HuH-7.5 (cell line): Measurements from ENCODE around the gene NOD1.
"Not testable (repeated sequence)": the region's sequence is repeated elsewhere in the genome, so short reads cannot be mapped to it uniquely, and the experiment has no call there.

Experiments used
- DNase-seq: peaks from one replicate; pipeline ENCODE4 v3.0.0; 2011; ENCODE audit warnings: low spot score

Gene NOD1

GRCh38 chr7:30412782-30413504 is 65.6 kb downstream of the NOD1 start:
- DNase-seq, result peak; percentile 29

DNA sequence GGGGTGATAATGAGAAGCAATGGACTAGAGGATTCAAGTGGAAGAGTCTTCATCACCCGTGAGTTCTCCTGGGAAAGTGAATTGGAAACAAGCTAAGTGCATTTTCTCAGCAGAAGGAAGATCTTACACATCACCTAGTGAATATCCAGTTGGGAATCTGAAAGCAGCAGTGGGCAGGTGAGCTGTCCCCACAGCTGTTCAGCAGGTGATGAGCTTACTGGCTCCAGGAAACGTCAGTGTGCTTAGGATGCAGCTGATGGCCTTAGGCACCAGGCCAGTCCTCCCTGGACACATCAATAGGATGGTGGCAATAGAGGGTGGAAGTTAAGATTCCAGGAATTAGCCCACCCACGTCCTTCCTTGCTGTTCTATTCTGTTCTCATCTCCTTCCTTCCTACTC is 66.7 kb downstream of the NOD1 start:
- DNase-seq, result no peak

DNA sequence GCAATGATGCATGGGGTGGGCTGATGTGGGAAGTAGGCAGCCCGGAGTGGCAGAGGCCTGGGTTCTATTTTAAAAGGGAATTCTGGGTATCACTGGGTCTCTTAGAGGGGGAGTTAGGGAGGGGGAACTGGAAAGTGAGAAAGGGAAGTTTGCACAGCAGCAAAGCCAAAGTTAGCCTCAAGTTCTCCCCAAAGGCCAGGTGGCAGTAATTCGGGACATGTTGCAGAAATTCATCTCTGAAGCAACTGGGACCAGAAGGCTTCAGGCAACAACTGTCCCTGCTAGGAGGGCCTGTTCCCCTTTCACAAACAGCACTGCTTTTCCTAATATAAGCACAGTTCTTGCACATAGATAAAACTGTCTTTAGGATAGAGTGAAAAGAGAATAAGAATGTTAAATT is 67.4 kb downstream of the NOD1 start:
- no peak for DNase-seq

DNA sequence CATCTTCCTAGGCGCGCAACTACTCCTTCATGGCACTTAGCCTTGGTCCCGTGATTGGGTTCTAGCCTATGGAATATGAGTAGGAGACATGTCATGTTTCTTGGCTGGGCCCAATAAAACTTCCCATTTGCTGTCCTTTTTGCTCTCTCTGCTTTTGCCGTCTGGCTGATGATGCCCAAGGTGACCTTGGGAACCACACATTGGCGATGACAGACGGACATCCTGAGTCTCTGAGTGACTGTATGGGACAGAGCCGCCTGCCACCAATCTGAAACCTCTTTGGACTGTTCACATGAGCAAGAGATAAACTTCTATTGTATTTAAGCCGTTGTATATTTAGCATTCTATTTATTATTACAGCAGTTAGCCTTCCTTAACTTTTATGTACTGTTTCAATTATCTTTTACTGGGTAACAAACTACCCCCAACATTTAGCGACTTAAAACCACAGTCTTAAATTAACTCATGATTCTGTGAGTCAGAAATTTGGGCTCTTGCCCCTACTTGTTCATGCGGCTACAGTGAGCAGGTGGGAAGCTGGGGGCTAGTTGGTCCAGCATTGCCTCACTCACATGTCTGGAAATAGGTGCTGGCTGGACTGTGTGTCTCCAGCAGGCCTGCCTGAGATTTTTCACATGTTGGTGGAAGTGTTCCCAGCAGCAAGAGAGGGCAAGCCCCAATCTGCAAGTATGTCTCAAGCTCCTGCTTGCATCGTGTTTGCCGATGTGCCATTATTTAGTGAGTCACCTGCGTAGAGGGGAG is 71.7 kb downstream of the NOD1 start:
- no peak for DNase-seq

DNA sequence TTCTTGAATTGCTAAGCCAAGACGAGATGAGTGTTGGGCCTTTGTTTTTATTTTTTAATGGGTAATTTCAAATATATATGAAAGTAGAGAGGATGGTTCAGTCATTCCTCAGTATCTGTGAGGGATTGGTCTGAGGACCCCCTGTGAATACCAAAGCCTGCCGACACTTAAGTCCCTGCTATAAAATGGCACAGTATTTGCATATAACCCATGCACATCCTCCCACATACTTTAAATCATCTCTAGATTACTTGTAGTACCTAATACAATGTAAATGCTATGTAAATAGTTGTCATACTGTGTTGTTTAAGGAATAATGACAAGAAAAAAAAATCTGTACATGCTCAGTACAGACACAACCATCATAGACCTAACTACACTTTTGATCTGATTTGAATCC is 73.4 kb downstream of the NOD1 start:
- no peak for DNase-seq

GRCh38 chr7:30403477-30403876 is 75.1 kb downstream of the NOD1 start:
- no peak for DNase-seq

- DNase-seq, result no peak
These were observed 82.2 kb downstream of the NOD1 start for GRCh38 chr7:30396389-30396788.

- no peak for DNase-seq
These were observed 82.9 kb downstream of the NOD1 start for GRCh38 chr7:30395676-30396075.

DNA sequence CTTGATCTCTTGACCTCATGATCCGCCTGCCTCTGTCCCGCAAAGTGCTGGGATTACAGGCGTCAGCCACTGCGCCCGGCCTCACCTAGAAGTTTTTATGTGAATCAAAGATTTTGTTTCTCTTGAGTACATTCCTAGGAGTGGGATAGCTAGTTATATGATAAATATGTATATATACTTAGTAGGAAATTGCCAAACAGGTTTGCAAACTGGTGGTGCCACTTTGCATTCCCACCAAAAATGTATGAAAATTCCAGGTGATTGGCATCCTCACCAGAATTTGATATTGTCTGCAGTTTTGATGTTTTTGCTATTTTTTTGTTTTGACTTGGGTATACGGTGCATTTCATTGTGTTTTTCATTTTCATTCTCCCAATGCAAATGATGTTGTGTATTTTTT is 86.8 kb downstream of the NOD1 start:
- no peak for DNase-seq

GRCh38 chr7:30390736-30391636 is 87.6 kb downstream of the NOD1 start:
- no peak for DNase-seq

- no peak for DNase-seq
These were observed 88.8 kb downstream of the NOD1 start for GRCh38 chr7:30389791-30390190.

DNA sequence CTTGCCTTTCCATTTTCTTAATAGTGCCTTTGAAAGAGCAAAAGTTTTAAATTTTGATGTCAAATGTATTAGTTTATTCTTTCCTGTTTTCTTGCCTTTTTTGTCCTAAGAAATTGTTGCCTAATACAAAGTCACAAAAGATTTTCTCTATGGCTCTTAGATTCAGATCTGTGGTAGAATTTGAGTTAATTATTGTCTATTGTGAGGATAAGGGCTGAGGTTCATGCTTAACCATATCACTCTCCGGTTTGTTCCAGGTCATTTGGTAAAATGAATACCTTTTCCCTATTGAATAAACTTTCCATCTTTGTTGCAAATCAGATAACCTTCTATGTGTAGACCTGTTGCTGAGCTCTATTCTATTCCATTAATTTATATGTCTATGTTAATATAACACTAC is 96.0 kb downstream of the NOD1 start:
- DNase-seq, result no peak

DNA sequence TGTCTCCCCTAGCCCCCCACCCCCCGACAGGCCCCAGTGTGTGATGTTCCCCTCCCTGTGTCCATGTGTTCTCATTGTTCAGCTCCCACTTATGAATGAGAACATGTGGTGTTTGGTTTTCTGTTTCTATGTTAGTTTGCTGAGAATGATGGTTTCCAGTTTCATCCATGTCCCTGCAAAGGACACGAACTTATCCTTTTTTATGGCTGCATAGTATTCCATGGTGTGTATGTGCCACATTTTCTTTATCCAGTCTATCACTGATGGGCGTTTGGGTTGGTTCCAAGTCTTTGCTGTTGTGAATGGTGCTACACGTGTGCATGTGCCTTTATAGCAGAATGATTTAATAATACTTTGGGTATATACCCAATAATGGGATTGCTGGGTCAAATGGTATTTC is 97.8 kb downstream of the NOD1 start:
- not testable (repeated sequence) for DNase-seq

GRCh38 chr7:30380294-30380693 is 98.3 kb downstream of the NOD1 start:
- no peak for DNase-seq

DNA sequence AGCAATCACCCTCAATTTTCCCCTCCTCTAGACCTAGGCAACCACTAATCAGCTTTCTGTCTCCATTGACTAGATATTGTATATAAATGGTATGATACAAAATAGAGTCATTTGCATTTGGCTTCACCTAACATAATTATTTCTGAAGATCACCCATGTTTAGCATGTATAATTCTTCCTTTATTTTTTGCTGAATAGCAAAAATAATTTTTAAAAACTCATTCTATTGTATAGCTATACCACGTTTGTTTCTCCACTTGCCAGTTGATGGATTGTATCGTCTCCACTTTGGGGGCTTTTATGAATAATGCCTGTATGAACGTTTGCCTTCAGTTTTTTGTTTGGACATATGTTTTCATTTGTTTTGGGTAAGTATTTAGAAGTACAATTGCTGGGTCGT is 98.8 kb downstream of the NOD1 start:
- no peak for DNase-seq

DNA sequence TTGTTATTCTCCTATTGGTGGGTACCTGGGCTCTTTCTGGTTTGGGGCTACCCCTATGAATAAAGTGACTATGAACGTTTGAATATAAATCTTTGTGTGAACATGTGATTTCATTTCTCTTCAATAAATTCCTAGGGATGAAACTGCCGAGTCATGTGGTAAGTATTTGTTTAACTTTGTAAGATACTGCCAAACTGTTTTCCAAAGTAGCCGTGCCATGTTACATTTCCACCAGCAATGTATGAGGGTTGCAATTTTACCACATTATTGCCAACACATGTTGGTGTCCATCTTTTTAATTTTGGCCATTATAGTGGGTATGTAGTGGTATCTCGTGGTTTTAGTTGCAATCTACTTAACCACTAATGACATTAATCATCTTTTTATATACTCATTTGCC is 99.5 kb downstream of the NOD1 start:
- no peak for DNase-seq

- no peak for DNase-seq
These were observed 100.3 kb downstream of the NOD1 start for GRCh38 chr7:30378275-30378674.
